G401 (cell line): ENCODE data around the gene KIF6. TPM values are rescaled to one million over a fixed set of nuclear protein-coding genes. Genes with fewer than 3 reads are reported as not detected.

Source experiments
- DNase-seq: peaks from one replicate; pipeline ENCODE4 v3.0.0-alpha.2; 2015; ENCODE audit warnings: low spot score
- in situ Hi-C: cut with HindIII; loops from 2 replicates; pipeline ENCODE4 v1.10.0; 2016; ENCODE audit warnings: low sequenced_read_pairs, mixed read lengths
- total RNA-seq: library from RNA; depleted of rRNA; stranded (reverse); fragments of >200 nt; shearing (Covaris generic); gene quantifications from 2 replicates; pipeline ENCODE4 v1.2.3, GENCODE V29; 2014

KIF6 gene
- total RNA-seq, 1 experiment from 2014 or later, result 0.20 TPM

- in situ Hi-C loops, result no loop called here
Measured at GRCh38 chr6:39669207-39669972, 55.8 kb downstream of the KIF6 start.

GRCh38 chr6:39666706-39667489 lies 58.3 kb downstream of the KIF6 start:
- in situ Hi-C loops, result no loop called here
- no peak for DNase-seq

More at GRCh38 chr6:39669207-39669972, 55.8 kb downstream of the KIF6 start:
- DNase-seq, result no peak

GRCh38 chr6:39665861-39666260 lies 59.3 kb downstream of the KIF6 start:
- in situ Hi-C loops, result no loop called here
- DNase-seq, result no peak

GRCh38 chr6:39664173-39664572 lies 61.0 kb downstream of the KIF6 start:
- peak; percentile 9 for DNase-seq
- in situ Hi-C loops, result no loop called here

GRCh38 chr6:39657355-39658135 lies 67.7 kb downstream of the KIF6 start:
- in situ Hi-C loops, result no loop called here
- no peak for DNase-seq

- in situ Hi-C loops, result no loop called here
- no peak for DNase-seq
Measured at GRCh38 chr6:39654121-39654520, 71.1 kb downstream of the KIF6 start.

- in situ Hi-C loops, result no loop called here
- DNase-seq, result no peak
Measured at GRCh38 chr6:39653612-39654011, 71.6 kb downstream of the KIF6 start.

- DNase-seq, result no peak
- in situ Hi-C loops, result no loop called here
Measured at GRCh38 chr6:39649996-39650395, 75.2 kb downstream of the KIF6 start.

GRCh38 chr6:39646751-39647420 lies 78.3 kb downstream of the KIF6 start:
- no peak for DNase-seq
- in situ Hi-C loops, result no loop called here

GRCh38 chr6:39642270-39642669 lies 82.9 kb downstream of the KIF6 start:
- no peak for DNase-seq
- in situ Hi-C loops, result no loop called here

- no peak for DNase-seq
- in situ Hi-C loops, result no loop called here
Measured at GRCh38 chr6:39638126-39638822, 86.9 kb downstream of the KIF6 start.

GRCh38 chr6:39634646-39635341 lies 90.4 kb downstream of the KIF6 start:
- DNase-seq, result no peak
- in situ Hi-C loops, result no loop called here

GRCh38 chr6:39625209-39625608 lies 100.0 kb downstream of the KIF6 start:
- DNase-seq, result no peak
- in situ Hi-C loops, result no loop called here

GRCh38 chr6:39623750-39624149 lies 101.5 kb downstream of the KIF6 start:
- no peak for DNase-seq
- in situ Hi-C loops, result no loop called here

- no peak for DNase-seq
- in situ Hi-C loops, result no loop called here
Measured at GRCh38 chr6:39617520-39617919, 107.7 kb downstream of the KIF6 start.

GRCh38 chr6:39617026-39617425 lies 108.2 kb downstream of the KIF6 start:
- no peak for DNase-seq
- in situ Hi-C loops, result no loop called here

GRCh38 chr6:39615622-39616021 lies 109.6 kb downstream of the KIF6 start:
- in situ Hi-C loops, result no loop called here
- no peak for DNase-seq

GRCh38 chr6:39614393-39614950 lies 110.7 kb downstream of the KIF6 start:
- DNase-seq, result no peak
- in situ Hi-C loops, result no loop called here
